Activated CD8-positive, alpha-beta memory T cell treated with anti-CD3 and anti-CD28 coated beads, Interleukin-2, amount 50 U/mL, for 48 hours (primary cell): ENCODE measurements around the gene CEP63.
A peak's percentile ranks its signal among the peaks of the same experiment; 100 is the strongest.

Experiments
- DNase-seq: peaks from one replicate; pipeline ENCODE4 v3.0.0-alpha.2; 2020

The CEP63 gene

GRCh38 chr3:134485718-134486576, at the start of gene CEP63, which contains the start of gene ANAPC13:
Gene CEP63 (plus strand): TSS chr3:134486057. CDS start chr3:134495321, 9,264 bp downstream.
Gene ANAPC13 (minus strand): TSS chr3:134485985. CDS start chr3:134482904, 3,081 bp downstream.
- peak; percentile 93 for DNase-seq

DNA sequence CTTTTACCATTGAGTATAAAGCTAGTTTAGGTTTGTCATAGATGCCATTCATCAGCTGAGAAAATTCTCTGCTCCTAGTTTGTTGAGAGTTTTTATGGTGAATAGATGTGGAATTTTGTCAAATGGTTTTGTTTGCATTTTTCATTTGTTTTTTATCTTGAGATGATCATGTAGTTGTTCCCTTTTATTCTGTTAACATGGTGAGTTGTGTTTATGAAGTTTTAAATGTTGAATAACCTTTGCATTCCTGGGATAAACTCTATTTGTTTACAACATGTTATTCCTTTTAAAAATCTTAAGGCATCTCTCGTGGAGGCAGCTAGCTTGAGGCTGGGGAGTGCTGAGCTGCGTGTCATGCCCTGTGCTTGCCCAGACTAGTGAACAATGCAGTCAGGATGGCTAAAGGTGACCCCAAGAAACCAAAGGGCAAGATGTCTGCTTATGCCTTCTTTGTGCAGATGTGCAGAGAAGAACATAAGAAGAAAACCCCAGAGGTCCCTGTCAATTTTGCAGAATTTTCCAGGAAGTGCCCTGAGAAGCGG, 48.6 kb upstream of the CEP63 start:
- no peak for DNase-seq

DNA sequence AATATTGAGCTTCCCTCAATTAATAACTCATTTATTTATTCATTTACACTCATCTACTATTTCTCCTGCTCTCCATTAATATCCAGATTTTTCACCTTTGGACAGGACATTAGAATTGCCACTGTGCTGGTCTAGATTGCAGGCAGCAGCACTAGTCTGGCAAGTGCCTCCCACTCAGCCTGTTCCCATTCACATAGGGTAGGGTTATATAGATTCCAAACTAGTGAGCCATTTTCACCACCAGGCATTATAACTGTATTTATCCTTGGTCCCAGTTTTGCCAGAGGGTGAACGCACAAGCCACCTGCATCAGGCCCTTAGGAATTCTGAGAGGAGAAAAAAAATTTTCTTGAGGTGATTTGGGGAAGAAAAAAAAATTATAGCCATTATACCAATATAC, 44.5 kb upstream of the CEP63 start:
- DNase-seq = no peak

DNA sequence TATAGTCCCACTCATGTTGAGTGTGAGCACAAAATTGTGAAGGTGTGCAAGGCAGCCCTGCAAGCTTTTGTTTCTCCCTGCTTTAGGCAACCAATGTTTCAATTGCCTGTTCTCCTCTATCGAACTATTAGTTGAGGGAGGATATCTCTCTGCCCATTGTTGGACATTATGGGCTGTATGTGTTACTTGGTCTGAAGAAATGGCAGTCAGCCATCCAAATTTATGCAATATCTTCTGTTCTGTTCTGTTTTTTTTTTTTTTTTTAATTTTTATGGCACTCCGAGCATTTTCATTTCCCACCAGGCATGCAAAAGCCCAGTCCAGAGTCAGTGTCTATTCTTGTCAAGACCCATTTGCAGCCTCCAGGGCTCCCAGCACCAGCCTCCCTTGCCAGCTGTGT, 44.0 kb upstream of the CEP63 start:
- DNase-seq = no peak

DNA sequence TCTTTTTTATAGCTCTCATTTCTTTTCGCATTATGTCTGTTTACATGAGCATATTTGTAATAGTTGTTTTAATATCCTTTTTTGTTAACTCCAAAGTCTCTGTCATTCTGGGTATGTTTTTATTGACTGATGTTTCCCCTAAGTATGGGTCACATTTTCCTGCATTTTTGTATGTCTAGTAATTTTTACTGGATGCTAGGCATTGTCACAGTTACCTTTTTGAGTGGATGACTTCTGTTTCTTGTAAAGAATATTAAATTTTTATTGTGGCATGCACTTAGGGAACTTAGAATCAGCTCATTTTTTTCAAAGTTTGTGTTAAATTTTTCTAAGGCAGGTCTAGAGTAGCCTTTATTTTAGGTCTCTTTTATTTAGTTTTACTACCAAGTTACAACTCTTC, 40.8 kb upstream of the CEP63 start:
- no peak for DNase-seq

GRCh38 chr3:134445636-134446035, 40.2 kb upstream of the CEP63 start:
- DNase-seq = no peak

- no peak for DNase-seq
These were observed 39.1 kb upstream of the CEP63 start for GRCh38 chr3:134446800-134447199.

DNA sequence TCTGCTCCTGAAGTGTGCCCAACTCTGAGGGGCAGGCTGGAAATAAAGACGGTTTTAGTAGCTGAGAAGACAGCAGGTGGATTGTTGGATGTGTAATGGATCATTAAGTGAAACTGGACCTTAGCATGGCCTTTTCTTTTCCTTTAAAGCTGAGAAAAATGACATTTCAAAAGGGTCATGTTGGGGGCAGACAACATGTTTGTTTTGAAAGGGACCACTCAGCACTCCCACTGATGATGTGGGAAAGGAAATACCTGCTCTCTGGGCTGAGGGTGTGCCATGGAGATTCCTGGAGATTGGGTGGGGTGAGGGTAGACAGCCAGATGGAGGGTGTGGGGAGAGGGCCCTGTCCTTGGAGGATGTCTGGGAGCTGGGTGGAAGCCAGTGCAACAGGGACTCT, 38.5 kb upstream of the CEP63 start:
- no peak for DNase-seq

DNA sequence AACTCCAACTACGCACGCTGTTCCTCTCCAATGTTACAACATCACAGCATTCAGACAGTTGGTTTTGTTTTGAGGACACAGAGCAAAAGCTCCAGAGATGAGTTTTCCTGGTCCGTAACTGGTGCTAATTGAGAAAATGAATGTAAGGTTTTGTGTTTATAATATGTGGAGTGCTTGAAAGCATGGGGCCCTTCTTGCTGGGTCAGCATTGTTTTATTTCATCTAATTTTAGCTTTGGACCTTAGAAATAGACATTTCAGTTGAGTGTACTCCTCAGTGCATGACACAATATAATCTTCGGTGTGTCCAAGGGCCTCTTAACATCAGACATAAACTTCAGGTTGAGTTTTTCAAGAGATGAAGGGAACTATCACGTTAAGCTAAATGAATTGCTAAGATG, 37.2 kb upstream of the CEP63 start:
- no peak for DNase-seq

DNA sequence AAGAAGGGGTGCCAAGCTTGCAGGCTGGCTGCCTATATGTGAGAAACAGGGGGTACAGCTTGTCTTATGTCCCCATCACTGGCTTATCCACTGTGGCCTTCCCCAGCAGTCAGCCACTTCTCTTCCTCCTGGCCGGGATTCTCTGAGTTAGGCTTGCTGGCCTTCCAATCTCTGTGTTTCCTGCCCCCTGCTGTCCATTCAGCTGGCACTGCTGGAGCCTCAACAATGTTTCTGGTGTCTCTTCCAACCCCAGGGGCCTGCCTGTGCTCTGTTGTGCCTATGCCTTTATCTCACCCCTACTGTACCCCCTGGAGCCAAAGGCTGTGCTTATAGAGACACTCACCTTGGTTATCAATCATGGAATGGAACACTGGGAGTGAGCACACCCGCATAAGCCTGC, 36.6 kb upstream of the CEP63 start:
- DNase-seq = no peak

- DNase-seq = no peak
These were observed 35.9 kb upstream of the CEP63 start for GRCh38 chr3:134449951-134450350.

DNA sequence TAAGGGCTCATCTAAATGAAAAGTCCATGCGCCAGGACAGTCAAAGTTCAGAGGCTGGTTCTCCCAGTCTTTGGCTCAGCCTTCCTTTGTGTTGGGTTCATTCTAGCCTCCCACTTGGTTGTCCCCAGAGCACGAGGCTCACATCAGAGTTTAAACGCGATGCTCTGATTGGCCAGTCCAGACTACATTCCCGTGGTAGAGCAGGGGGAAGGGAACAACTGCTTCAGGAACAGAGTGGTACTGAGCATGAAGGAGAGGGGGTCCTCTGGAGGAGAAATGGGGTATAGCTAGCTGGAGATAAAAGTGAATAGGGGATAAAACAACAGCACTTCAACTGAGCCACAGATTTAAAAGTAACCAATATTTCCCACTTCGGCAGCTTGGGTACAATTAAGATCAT, 32.2 kb upstream of the CEP63 start:
- no peak for DNase-seq

GRCh38 chr3:134457376-134458074, 28.3 kb upstream of the CEP63 start:
- DNase-seq = no peak

GRCh38 chr3:134458406-134458945, 27.4 kb upstream of the CEP63 start:
- DNase-seq = no peak

DNA sequence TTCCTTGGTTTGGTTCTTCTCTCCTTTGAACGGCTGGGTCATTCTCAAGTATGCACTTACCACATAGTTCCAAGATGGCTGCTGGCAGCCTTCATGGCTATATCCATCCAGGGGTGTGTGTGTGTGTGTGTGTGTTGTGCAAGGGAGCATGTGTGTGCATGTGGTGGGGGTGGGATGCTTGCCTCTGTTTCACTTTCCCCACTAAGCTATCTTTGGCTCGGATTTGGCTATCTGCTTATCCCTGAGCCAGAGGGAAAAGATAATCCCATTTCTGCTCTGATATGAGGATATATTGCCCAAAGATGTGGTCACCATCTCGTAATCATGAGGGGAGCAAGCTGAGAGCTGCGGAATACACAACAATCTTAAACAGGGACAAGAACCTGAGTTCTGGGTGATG, 26.3 kb upstream of the CEP63 start:
- DNase-seq = no peak

- no peak for DNase-seq
These were observed 24.9 kb upstream of the CEP63 start for GRCh38 chr3:134460965-134461364.

DNA sequence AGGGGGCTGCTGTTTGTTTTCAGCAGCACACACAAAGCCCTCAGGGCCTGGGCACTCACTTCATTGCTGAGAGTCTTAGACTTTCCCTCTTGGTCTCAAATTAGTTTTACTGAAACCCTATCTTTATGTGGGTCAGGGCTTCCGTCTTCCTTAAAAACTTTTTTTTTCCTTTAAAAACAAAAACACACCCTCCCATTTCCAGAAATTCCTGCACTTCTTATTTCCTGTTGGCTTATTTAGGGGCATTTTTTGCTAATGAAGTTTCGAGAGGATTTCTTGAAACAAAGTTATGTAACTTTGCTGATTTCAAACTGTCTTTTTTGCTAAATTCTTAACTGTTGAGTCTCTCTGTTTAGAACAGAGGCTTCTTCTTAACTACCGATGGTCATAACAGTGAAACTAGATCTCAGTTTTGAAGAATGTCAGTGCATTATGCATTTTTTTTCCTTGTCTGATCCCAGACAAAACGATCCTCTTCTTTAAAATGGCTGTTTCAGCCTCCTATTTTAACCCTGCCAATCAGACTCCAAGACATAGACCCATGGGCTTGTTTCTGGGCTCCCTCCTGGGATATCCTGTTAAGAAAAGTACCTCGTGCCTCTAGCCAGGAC, 23.4 kb upstream of the CEP63 start:
- DNase-seq = no peak

- no peak for DNase-seq
These were observed 22.2 kb upstream of the CEP63 start for GRCh38 chr3:134463676-134464063.

- no peak for DNase-seq
These were observed 21.7 kb upstream of the CEP63 start for GRCh38 chr3:134464064-134464688.

- DNase-seq = no peak
These were observed 21.0 kb upstream of the CEP63 start for GRCh38 chr3:134464689-134465365.

GRCh38 chr3:134466331-134466730, 19.5 kb upstream of the CEP63 start:
- DNase-seq = no peak

- no peak for DNase-seq
These were observed 17.3 kb upstream of the CEP63 start for GRCh38 chr3:134468519-134468918.
